H1 (cell line): ENCODE results near the gene GEMIN2. TPM values are rescaled to one million over a fixed set of nuclear protein-coding genes. Genes with fewer than 3 reads are reported as not detected.

Source experiments
- ASH2L ChIP-seq: fragments of 200-600, 300-600 bp; sonication (generic); IDR thresholded peaks from one replicate; pipeline ENCODE4 v1.7.1; 2017; ENCODE audit warnings: low read length
- BACH1 ChIP-seq: IDR thresholded peaks from 2 replicates; pipeline ENCODE4 v1.6.1; 2012; ENCODE audit warnings: low read length, improper control_type of control experiment
- CBX5 ChIP-seq: fragments of 300-800, 300-1000 bp; sonication (generic); IDR thresholded peaks from 2 replicates; pipeline ENCODE4 v1.7.1; 2016; ENCODE audit warnings: antibody characterized with exemption, low read length, low read depth
- CTBP2 ChIP-seq: IDR thresholded peaks from 2 replicates; pipeline ENCODE4 v1.7.0; 2011; ENCODE audit warnings: borderline replicate concordance, mild to moderate bottlenecking, moderate library complexity, mixed read lengths, low read length; ENCODE audit not compliant: insufficient read depth, insufficient read length
- EP300 ChIP-seq, 2 experiments: IDR thresholded peaks; 1 replicate in 1 of 2; 2 replicates in 1 of 2; pipeline ENCODE4 v1.6.1; 2011 to 2012; ENCODE audit warnings: low read depth in 2 of 2, low read length in 2 of 2, mild to moderate bottlenecking in 2 of 2, borderline replicate concordance in 1 of 2, inconsistent platforms in 1 of 2, moderate library complexity in 1 of 2
- GTF2F1 ChIP-seq: IDR thresholded peaks from 2 replicates; pipeline ENCODE4 v1.6.1; 2012; ENCODE audit warnings: low read depth, low read length, improper control_type of control experiment, borderline replicate concordance
- KDM4A ChIP-seq: IDR thresholded peaks from one replicate; pipeline ENCODE4 v1.7.1; 2012; ENCODE audit warnings: low read depth, mild to moderate bottlenecking, moderate library complexity, low read length, inconsistent platforms; ENCODE audit not compliant: severe bottlenecking
- NRF1 ChIP-seq: IDR thresholded peaks from 2 replicates; pipeline ENCODE4 v1.6.1; 2011; ENCODE audit warnings: mild to moderate bottlenecking, low read depth, low read length, improper control_type of control experiment
- PHF8 ChIP-seq: fragments of 200-600 bp; sonication (generic); conservative IDR thresholded peaks from 2 replicates; pipeline ENCODE4 v1.7.1; 2012; ENCODE audit warnings: low read depth, mild to moderate bottlenecking, inconsistent platforms, low read length, moderate library complexity
- RAD21 ChIP-seq, 2 experiments: IDR thresholded peaks in 1 of 2; conservative IDR thresholded peaks in 1 of 2; 2 replicates each; pipeline ENCODE4 v1.6.1; 2011; ENCODE audit warnings: low read depth in 2 of 2, low read length in 2 of 2, improper control_type of control experiment in 1 of 2, inconsistent platforms in 1 of 2, mild to moderate bottlenecking in 1 of 2, moderate library complexity in 1 of 2
- RXRA ChIP-seq: IDR thresholded peaks from 2 replicates; pipeline ENCODE4 v1.6.1; 2011; ENCODE audit warnings: low read depth, mild to moderate bottlenecking, low read length, moderate library complexity; ENCODE audit not compliant: insufficient read depth
- SAP30 ChIP-seq: fragments of 300-600 bp; sonication (generic); IDR thresholded peaks from 2 replicates; pipeline ENCODE4 v1.7.1; 2012; ENCODE audit warnings: low read length, moderate library complexity, mild to moderate bottlenecking, inconsistent platforms; ENCODE audit not compliant: insufficient read depth, insufficient replicate concordance
- SP2 ChIP-seq: IDR thresholded peaks from 2 replicates; pipeline ENCODE4 v1.6.1; 2012; ENCODE audit warnings: mild to moderate bottlenecking, low read length, inconsistent platforms
- TEAD4 ChIP-seq: IDR thresholded peaks from 2 replicates; pipeline ENCODE4 v1.6.1; 2012; ENCODE audit warnings: low read depth, low read length, inconsistent platforms, mixed read lengths
- polyA plus RNA-seq, 7 experiments: library from polyadenylated mRNA; depleted of rRNA in 3 of 7; stranded (reverse) in 5 of 7; unstranded in 2 of 7; fragments of >200 nt in 5 of 7; fragments of 200-250 nt in 2 of 7; gene quantifications; 1 replicate in 5 of 7; 2 replicates in 1 of 7; 4 replicates in 1 of 7; pipeline versions ENCODE4 v1.2.1 to v1.2.3, GENCODE V29; 2011 to 2013; ENCODE audit warnings: missing spikeins in 2 of 7, mixed read lengths in 2 of 7
- total RNA-seq: library from RNA; stranded (reverse); fragmentation: NEBNext Ultra II Directional; extraction: Animal tissue kit (Norgen Biotek cat#: 25700); gene quantifications from 2 replicates; pipeline ENCODE4 v1.2.1, GENCODE V29; 2021
- TF ChIP-seq, protein P1 (sequence below), 3 experiments: IDR thresholded peaks; 1 replicate in 2 of 3; 2 replicates in 1 of 3; pipeline versions ENCODE4 v1.5.1 to v1.6.1; 2011; ENCODE audit warnings: low read length in 3 of 3, mild to moderate bottlenecking in 3 of 3, inconsistent platforms in 2 of 3, low read depth in 1 of 3, moderate library complexity in 1 of 3; ENCODE audit not compliant: insufficient read depth in 1 of 3; ENCODE audit errors: control extremely low read depth in 1 of 3
- TF ChIP-seq, protein P2 (sequence below): IDR thresholded peaks from 2 replicates; pipeline ENCODE4 v1.6.1; 2012; ENCODE audit warnings: low read length, inconsistent platforms
- TF ChIP-seq, protein P3 (sequence below): IDR thresholded peaks from 2 replicates; pipeline ENCODE4 v1.6.1; 2011; ENCODE audit warnings: low read depth, mild to moderate bottlenecking, low read length; ENCODE audit not compliant: insufficient read depth

Gene GEMIN2
- total and polyA plus RNA-seq, 2 of the 8 experiments (the other 6 are each of a cell fraction or from before 2014, with no cell fraction given): 29.1 to 30.8 TPM

DNA sequence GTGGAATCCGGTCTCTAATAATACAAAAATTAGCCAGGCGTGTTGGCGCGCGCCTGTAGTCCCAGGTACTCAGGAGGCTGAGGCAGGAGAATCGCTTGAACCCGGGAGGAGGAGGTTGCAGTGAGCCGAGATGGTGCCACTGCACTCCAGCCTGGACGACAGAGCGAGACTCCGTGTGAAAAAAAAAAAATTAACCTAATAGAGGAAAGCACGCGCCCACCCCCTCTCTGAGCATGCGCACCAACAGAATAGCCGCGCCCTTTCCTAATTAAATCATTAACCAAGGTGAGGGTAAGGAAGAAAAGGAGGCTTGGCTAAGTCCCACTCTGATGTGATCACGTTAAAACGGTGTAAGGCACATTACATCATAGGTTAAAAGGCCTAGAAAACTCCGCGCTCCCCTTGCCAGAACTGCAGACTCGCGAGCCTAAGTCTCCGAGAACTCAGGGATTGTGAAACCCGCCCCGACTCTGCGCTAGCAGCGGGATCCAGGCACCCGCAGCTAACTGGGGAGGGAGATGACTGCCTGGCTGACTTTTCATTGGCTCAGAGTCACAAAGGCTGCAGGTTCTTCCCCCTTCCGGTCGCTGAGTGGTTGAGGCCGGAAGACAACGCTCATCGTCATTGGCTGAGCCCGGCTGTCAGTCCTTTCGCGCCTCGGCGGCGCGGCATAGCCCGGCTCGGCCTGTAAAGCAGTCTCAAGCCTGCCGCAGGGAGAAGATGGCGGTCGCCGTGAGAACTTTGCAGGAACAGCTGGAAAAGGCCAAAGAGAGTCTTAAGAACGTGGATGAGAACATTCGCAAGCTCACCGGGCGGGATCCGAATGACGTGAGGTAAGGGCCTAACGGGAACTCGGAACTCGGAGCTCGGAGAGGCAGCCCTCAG is 60.7 kb downstream of the GEMIN2 start, which contains the start of gene PNN (continued):
- TF ChIP-seq, protein P1, sequence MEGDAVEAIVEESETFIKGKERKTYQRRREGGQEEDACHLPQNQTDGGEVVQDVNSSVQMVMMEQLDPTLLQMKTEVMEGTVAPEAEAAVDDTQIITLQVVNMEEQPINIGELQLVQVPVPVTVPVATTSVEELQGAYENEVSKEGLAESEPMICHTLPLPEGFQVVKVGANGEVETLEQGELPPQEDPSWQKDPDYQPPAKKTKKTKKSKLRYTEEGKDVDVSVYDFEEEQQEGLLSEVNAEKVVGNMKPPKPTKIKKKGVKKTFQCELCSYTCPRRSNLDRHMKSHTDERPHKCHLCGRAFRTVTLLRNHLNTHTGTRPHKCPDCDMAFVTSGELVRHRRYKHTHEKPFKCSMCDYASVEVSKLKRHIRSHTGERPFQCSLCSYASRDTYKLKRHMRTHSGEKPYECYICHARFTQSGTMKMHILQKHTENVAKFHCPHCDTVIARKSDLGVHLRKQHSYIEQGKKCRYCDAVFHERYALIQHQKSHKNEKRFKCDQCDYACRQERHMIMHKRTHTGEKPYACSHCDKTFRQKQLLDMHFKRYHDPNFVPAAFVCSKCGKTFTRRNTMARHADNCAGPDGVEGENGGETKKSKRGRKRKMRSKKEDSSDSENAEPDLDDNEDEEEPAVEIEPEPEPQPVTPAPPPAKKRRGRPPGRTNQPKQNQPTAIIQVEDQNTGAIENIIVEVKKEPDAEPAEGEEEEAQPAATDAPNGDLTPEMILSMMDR (IDR thresholded peaks at IDR 0.05; ENCODE audit: control extremely low read depth in 1 of 3, insufficient read depth in 1 of 3, low read depth in 1 of 3, low read length in 3 of 3): no peak
- TF ChIP-seq CBX5 (no peak), RXRA (no peak), CTBP2 (no peak), SAP30 (no peak), PHF8 (peak; percentile 96), BACH1 (no peak), GTF2F1 (no peak), KDM4A (no peak), RAD21 (IDR thresholded peaks at IDR 0.05 in 1 of 2, conservative IDR thresholded peaks at IDR 0.05 in 1 of 2; ENCODE audit: low read depth in 2 of 2, low read length in 2 of 2) (no peak), TEAD4 (no peak), EP300 (IDR thresholded peaks at IDR 0.05; ENCODE audit: borderline replicate concordance in 1 of 2, low read depth in 2 of 2, low read length in 2 of 2) (peak in 1 of 2 experiments; percentile 98; a peak in 2 of 3 replicates), SP2 (peak; percentile 78), NRF1 (peak; percentile 66), ASH2L (no peak)
- TF ChIP-seq, protein P2, sequence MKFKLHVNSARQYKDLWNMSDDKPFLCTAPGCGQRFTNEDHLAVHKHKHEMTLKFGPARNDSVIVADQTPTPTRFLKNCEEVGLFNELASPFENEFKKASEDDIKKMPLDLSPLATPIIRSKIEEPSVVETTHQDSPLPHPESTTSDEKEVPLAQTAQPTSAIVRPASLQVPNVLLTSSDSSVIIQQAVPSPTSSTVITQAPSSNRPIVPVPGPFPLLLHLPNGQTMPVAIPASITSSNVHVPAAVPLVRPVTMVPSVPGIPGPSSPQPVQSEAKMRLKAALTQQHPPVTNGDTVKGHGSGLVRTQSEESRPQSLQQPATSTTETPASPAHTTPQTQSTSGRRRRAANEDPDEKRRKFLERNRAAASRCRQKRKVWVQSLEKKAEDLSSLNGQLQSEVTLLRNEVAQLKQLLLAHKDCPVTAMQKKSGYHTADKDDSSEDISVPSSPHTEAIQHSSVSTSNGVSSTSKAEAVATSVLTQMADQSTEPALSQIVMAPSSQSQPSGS: peak; percentile 97
- TF ChIP-seq, protein P3, sequence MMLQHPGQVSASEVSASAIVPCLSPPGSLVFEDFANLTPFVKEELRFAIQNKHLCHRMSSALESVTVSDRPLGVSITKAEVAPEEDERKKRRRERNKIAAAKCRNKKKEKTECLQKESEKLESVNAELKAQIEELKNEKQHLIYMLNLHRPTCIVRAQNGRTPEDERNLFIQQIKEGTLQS: no peak
